Tibial nerve (tissue), 4 donors: Measurements from ENCODE around the gene CDH13. TPM values are rescaled to one million over a fixed set of nuclear protein-coding genes. Genes with fewer than 3 reads are reported as not detected.

Experiments
- DNase-seq, 2 donors: peaks; one replicate each; pipeline ENCODE4 v3.0.0-alpha.2; 2019; ENCODE audit warnings: low spot score in 2 of 2
- H3K27ac ChIP-seq, 4 donors: fragments of 200-600 bp; sonication (generic) in 3 of 4; one replicate each; pipeline ENCODE4 v1.5.1; 2017 to 2019; ENCODE audit warnings: mild to moderate bottlenecking in 1 of 4
- H3K27me3 ChIP-seq, 2 donors: fragments of 200-600 bp; sonication (generic) in 1 of 2; one replicate each; pipeline versions ENCODE4 v1.5.1 to v1.6.0; 2017 to 2019
- H3K36me3 ChIP-seq, 3 donors: fragments of 200-600 bp; sonication (generic); one replicate each; pipeline ENCODE4 v1.5.1; 2018 to 2019
- H3K4me1 ChIP-seq, 4 donors: fragments of 200-600 bp; sonication (generic) in 3 of 4; one replicate each; pipeline ENCODE4 v1.5.1; 2017 to 2019
- H3K4me3 ChIP-seq, 4 donors: fragments of 200-600 bp; sonication (generic) in 3 of 4; one replicate each; pipeline ENCODE4 v1.5.1; 2017 to 2019; ENCODE audit warnings: mild to moderate bottlenecking in 1 of 4, moderate library complexity in 1 of 4
- H3K9me3 ChIP-seq, 4 donors: fragments of 200-600 bp; sonication (generic) in 3 of 4; one replicate each; pipeline ENCODE4 v1.5.1; 2017 to 2019
- CTCF ChIP-seq, 5 experiments: fragments of 200-600 bp in 3 of 5; fragments of 450-650 bp in 2 of 5; sonication (generic) in 3 of 5; IDR thresholded peaks; one replicate each; pipeline ENCODE4 v1.5.1; 2016 to 2019; ENCODE audit warnings: antibody characterized with exemption in 5 of 5, mild to moderate bottlenecking in 3 of 5, moderate library complexity in 2 of 5
- EP300 ChIP-seq, 2 donors: sonication (generic); formaldehyde crosslinking; IDR thresholded peaks; one replicate each; pipeline ENCODE4 v1.6.1; 2017; ENCODE audit warnings: antibody characterized with exemption in 2 of 2, mild to moderate bottlenecking in 1 of 2
- POLR2A ChIP-seq, 2 donors: fragments of 450-650 bp; IDR thresholded peaks; one replicate each; pipeline ENCODE4 v1.6.1; 2017; ENCODE audit warnings: antibody characterized with exemption in 2 of 2, mild to moderate bottlenecking in 2 of 2, moderate library complexity in 2 of 2
- WGBS, 2 donors: methylation state at CpG; one replicate each; pipeline ENCODE4 v1.1.5; 2018; 5-methylcytosine and 5-hydroxymethylcytosine counted together
- total RNA-seq, 4 donors: library from RNA; depleted of rRNA; stranded (reverse); fragments of >200 nt; gene quantifications; one replicate each; pipeline ENCODE4 v1.1.0, GENCODE V29; 2016

The CDH13 gene
- total RNA-seq, 4 donors from 2014 or later, result 4.1 to 14.4 (median 5.8) TPM

- H3K27ac ChIP-seq, result no peak overlapping the region
- 88 to 92% methylated on average over 3 of the region's 3 CpGs for WGBS, 2 donors
- H3K36me3 ChIP-seq, result no peaks in the 10 kb centered on the region
- no peaks in the 10 kb centered on the region for H3K4me1 ChIP-seq
- no peaks in the 10 kb centered on the region for H3K9me3 ChIP-seq
- H3K4me3 ChIP-seq, result no peak overlapping the region
- DNase-seq, result no peak
- no peak for TF ChIP-seq EP300 (IDR thresholded peaks at IDR 0.05)
- TF ChIP-seq CTCF (IDR thresholded peaks at IDR 0.05), result no peak
- TF ChIP-seq POLR2A (IDR thresholded peaks at IDR 0.05), result no peak
- no peaks in the 10 kb centered on the region for H3K27me3 ChIP-seq
Observed at GRCh38 chr16:83031524-83031923, 404.8 kb downstream of the CDH13 start.

- DNase-seq, result no peak
- Histone ChIP-seq H3K36me3 (no peaks in the 10 kb centered on the region), H3K27ac (no peak overlapping the region), H3K9me3 (no peaks in the 10 kb centered on the region), H3K27me3 (no peaks in the 10 kb centered on the region), H3K4me3 (no peak overlapping the region), H3K4me1 (no peaks in the 10 kb centered on the region)
- 56 to 60% methylated on average over 2 of the region's 2 CpGs for WGBS, 2 donors
- TF ChIP-seq EP300 (IDR thresholded peaks at IDR 0.05) (no peak), CTCF (IDR thresholded peaks at IDR 0.05) (no peak), POLR2A (IDR thresholded peaks at IDR 0.05) (no peak)
Observed at GRCh38 chr16:83037102-83037501, 410.3 kb downstream of the CDH13 start.

GRCh38 chr16:83037884-83038283, 411.1 kb downstream of the CDH13 start:
- H3K9me3 ChIP-seq, result no peaks in the 10 kb centered on the region
- TF ChIP-seq POLR2A (IDR thresholded peaks at IDR 0.05) (no peak), CTCF (IDR thresholded peaks at IDR 0.05) (no peak), EP300 (IDR thresholded peaks at IDR 0.05) (no peak)
- H3K4me1 ChIP-seq, result no peaks in the 10 kb centered on the region
- H3K36me3 ChIP-seq, result no peaks in the 10 kb centered on the region
- no peak overlapping the region for H3K27ac ChIP-seq
- no peaks in the 10 kb centered on the region for H3K27me3 ChIP-seq
- no peak overlapping the region for H3K4me3 ChIP-seq
- WGBS, 2 donors, result 87 to 94% methylated on average over 2 of the region's 2 CpGs
- DNase-seq, result no peak

- TF ChIP-seq EP300 (IDR thresholded peaks at IDR 0.05), result no peak
- no peak for TF ChIP-seq CTCF (IDR thresholded peaks at IDR 0.05)
- no peak for TF ChIP-seq POLR2A (IDR thresholded peaks at IDR 0.05)
- 75 to 81% methylated on average over 4 of the region's 4 CpGs for WGBS, 2 donors
- no peaks in the 10 kb centered on the region for H3K27me3 ChIP-seq
- no peaks in the 10 kb centered on the region for H3K36me3 ChIP-seq
- DNase-seq, result no peak
- no peak overlapping the region for H3K27ac ChIP-seq
- H3K9me3 ChIP-seq, result no peaks in the 10 kb centered on the region
- H3K4me1 ChIP-seq, result no peaks in the 10 kb centered on the region
- no peak overlapping the region for H3K4me3 ChIP-seq
Observed at GRCh38 chr16:83040174-83040573, 413.4 kb downstream of the CDH13 start.

- no peaks in the 10 kb centered on the region for H3K9me3 ChIP-seq
- no peaks in the 10 kb centered on the region for H3K36me3 ChIP-seq
- H3K4me3 ChIP-seq, result no peak overlapping the region
- DNase-seq, result no peak
- 80 to 84% methylated on average over 10 of the region's 10 CpGs for WGBS, 2 donors
- no peaks in the 10 kb centered on the region for H3K27me3 ChIP-seq
- TF ChIP-seq CTCF (IDR thresholded peaks at IDR 0.05) (no peak), POLR2A (IDR thresholded peaks at IDR 0.05) (no peak), EP300 (IDR thresholded peaks at IDR 0.05) (no peak)
- no peak overlapping the region for H3K27ac ChIP-seq
- no peaks in the 10 kb centered on the region for H3K4me1 ChIP-seq
Observed at GRCh38 chr16:83044589-83044988, 417.8 kb downstream of the CDH13 start.
